Activated B cell treated with CpG ODN at 0.5 μM for 24 hours (primary cell): ENCODE data around the gene HES4. TPM values are rescaled to one million over a fixed set of nuclear protein-coding genes. Genes with fewer than 3 reads are reported as not detected.

Experiments used
- ATAC-seq: fragments of 200-7000 bp; cut with Tn5 transposase; one replicate; pipeline ENCODE4 v1.10.0; 2021; ENCODE audit warnings: low read depth, mild to moderate bottlenecking, moderate library complexity
- CTCF ChIA-PET: fragments of 350-600 bp; sonication (Branson Sonifier 250); formaldehyde crosslinking; loops from one replicate; lab custom pipeline; 2021; ENCODE audit warnings: antibody characterized with exemption; lab: Charles Lee
- POLR2A ChIA-PET: fragments of 350-600 bp; sonication (Branson Sonifier 250); formaldehyde crosslinking; loops from one replicate; lab custom pipeline; 2021; ENCODE audit warnings: antibody characterized with exemption; lab: Charles Lee
- DNase-seq: peaks from one replicate; pipeline ENCODE4 v3.0.0; 2022
- H3K27ac Mint-ChIP-seq: one replicate; pipeline ENCODE4 v1.8.0; 2020; ENCODE audit warnings: mixed read lengths
- H3K27me3 Mint-ChIP-seq: one replicate; pipeline ENCODE4 v1.8.0; 2021; ENCODE audit warnings: mixed read lengths
- H3K36me3 Mint-ChIP-seq: one replicate; pipeline ENCODE4 v1.8.0; 2021; ENCODE audit warnings: low read depth, mixed read lengths
- H3K4me1 Mint-ChIP-seq: one replicate; pipeline ENCODE4 v1.8.0; 2021; ENCODE audit warnings: mixed read lengths
- H3K4me3 Mint-ChIP-seq: one replicate; pipeline ENCODE4 v1.8.0; 2020; ENCODE audit warnings: mild to moderate bottlenecking, mixed read lengths
- H3K9me3 Mint-ChIP-seq: one replicate; pipeline ENCODE4 v1.8.0; 2020; ENCODE audit warnings: mixed read lengths
- intact Hi-C: fragments of 100-400 bp; cut with micrococcal nuclease; formaldehyde crosslinking; loops from one replicate; pipeline ENCODE4 v1.15.1; 2024
- total RNA-seq: library from RNA; stranded (reverse); gene quantifications from 2 replicates; pipeline ENCODE4 v1.2.3, GENCODE V29; 2022
- TF ChIP-seq, protein P1 (sequence below): fragments of 200-600 bp; IDR thresholded peaks from one replicate; pipeline ENCODE4 v1.8.0; 2022; ENCODE audit warnings: antibody characterized with exemption, mild to moderate bottlenecking

Gene HES4
- total RNA-seq, 1 donor from 2014 or later, result 0.67 TPM

DNA sequence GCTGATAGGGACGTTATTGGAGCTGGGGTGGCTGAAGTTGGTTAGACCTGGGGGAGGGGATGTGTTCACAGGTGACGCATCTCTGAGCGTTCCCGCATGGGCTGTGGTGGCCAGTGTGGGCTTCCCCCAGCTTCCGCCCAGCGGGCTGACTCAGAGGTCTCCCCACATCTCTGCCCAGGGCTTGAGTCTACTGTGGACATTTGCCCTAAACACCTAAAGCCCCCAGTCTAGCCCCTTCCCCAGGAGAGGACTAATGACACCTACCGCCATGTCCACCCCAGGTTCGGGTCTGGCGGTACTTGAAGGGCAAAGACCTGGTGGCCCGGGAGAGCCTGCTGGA, 22.0 kb upstream of the HES4 start:
- TF ChIP-seq, protein P1, sequence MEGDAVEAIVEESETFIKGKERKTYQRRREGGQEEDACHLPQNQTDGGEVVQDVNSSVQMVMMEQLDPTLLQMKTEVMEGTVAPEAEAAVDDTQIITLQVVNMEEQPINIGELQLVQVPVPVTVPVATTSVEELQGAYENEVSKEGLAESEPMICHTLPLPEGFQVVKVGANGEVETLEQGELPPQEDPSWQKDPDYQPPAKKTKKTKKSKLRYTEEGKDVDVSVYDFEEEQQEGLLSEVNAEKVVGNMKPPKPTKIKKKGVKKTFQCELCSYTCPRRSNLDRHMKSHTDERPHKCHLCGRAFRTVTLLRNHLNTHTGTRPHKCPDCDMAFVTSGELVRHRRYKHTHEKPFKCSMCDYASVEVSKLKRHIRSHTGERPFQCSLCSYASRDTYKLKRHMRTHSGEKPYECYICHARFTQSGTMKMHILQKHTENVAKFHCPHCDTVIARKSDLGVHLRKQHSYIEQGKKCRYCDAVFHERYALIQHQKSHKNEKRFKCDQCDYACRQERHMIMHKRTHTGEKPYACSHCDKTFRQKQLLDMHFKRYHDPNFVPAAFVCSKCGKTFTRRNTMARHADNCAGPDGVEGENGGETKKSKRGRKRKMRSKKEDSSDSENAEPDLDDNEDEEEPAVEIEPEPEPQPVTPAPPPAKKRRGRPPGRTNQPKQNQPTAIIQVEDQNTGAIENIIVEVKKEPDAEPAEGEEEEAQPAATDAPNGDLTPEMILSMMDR, result no peak
- no peak for DNase-seq
- intact Hi-C loops, result no loop called here
- ChIA-PET POLR2A (interaction anchor here (0.6 to 1.1 kb wide), 2 partner anchors 9 kb away, joined by 3 to 5 read pairs; partner anchors contain the start of gene ISG15), CTCF (no interaction called here)
- H3K4me3 Mint-ChIP-seq, result no peak overlapping the region
- H3K4me1 Mint-ChIP-seq, result peaks cover 8% of the 10 kb centered on the region
- no peaks in the 10 kb centered on the region for H3K9me3 Mint-ChIP-seq
- H3K36me3 Mint-ChIP-seq, result no peaks in the 10 kb centered on the region
- no peak for ATAC-seq
- H3K27me3 Mint-ChIP-seq, result peaks cover 8% of the 10 kb centered on the region
- H3K27ac Mint-ChIP-seq, result no peak overlapping the region

DNA sequence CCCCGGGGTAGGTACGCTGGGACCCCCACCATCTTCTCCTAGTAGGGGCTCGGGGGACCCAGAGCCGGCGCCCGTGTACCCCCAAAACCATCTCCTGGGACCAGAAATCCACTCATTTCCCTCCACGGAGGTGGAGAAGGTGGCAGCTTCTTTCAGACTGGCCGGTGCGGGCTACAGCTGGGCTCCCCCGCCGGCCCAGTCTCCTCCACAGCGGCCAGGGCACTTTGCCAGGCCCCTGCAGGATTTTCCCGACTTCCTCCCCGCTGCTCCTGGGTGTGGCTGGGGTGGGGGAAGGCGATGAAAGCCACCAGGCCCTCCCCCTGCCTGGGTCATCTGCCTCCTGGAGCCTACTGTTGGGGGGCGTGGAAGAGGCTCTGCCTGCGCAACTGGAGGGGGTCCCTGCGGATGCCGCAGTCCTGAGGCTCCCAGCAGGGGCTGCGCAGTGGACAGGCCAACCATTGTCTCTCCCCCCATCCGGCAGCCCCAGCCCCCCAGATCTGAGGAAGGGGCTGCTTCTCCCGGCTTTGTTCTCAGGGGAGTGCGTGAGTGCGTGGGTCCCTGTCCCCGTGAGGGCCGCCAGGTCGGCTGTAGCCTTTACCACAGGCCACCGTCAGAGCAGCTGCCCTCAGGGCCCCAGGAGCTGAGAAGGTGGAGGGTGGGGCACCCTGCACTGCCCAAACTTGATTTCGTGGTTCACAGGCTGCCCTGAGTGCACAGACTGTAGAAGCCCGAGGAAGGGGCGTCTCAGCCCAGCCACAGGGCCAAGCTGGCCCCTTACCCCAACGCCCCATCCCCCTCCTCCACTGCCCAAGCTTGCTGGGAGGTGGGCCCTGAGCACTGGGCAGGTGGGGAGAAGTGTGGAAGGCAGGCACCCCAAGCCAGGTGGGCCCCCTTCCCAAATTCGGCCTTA, 21.4 kb upstream of the HES4 start:
- H3K4me3 Mint-ChIP-seq, result peak overlapping the region; percentile 15
- intact Hi-C loops, result no loop called here
- POLR2A ChIA-PET, result interaction anchor here (0.6 kb wide), 1 partner anchor 8 kb away, joined by 3 read pairs; the partner anchor contains the start of gene ISG15

DNA sequence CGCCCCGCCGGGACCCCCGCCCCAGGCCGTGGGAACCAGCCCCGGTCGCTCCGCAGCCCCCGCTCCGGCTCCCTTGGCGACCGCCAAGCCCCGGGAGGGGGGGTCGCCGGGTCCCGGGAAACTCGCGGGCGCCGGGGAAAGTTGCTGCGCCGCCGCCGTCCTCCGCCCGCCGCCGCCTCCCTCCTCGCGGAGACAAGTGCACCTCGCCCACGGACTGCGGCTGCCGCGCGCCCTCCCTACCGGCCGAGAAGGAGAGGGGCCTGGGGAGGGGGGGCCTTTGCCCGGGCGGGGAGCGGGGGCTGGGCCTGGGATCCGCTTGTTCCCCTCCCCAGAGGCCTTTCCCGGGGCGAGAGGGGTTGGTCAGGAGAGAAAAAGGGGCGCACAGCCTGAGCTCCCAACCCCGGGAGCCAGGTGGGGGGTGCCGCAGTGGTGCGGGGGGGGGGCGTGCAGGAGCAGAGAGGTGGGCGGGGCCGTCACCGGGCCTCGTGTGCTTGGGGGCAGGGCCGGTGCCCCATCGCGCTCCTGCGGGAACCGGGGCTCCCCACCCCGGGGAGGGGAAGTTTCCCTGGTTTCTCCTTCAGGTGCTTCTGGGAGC, 20.6 kb upstream of the HES4 start:
- ChIA-PET CTCF (no interaction called here), POLR2A (interaction anchor here (2.0 kb wide), 1 partner anchor 43 kb away, joined by 14 read pairs; no protein-coding TSS in a partner anchor)
- Mint-ChIP-seq H3K9me3 (no peaks in the 10 kb centered on the region), H3K4me3 (no peak overlapping the region), H3K36me3 (no peaks in the 10 kb centered on the region), H3K27ac (no peak overlapping the region), H3K27me3 (peaks cover 4% of the 10 kb centered on the region), H3K4me1 (peaks cover 8% of the 10 kb centered on the region)
- ATAC-seq (no peak), DNase-seq (no peak)
- intact Hi-C loops, result loop anchor here (1.0 kb wide), 1 partner anchor 96 kb away; the partner anchor contains the start of gene C1orf159
- TF ChIP-seq, protein P1, result no peak

More for the DNA sequence above, 21.4 kb upstream of the HES4 start:
- Mint-ChIP-seq H3K36me3 (no peaks in the 10 kb centered on the region), H3K27ac (no peak overlapping the region), H3K27me3 (peaks cover 8% of the 10 kb centered on the region), H3K9me3 (no peaks in the 10 kb centered on the region), H3K4me1 (peaks cover 8% of the 10 kb centered on the region)
- ATAC-seq, result no peak
- TF ChIP-seq, protein P1, result no peak
- CTCF ChIA-PET, result no interaction called here
- DNase-seq, result no peak

DNA sequence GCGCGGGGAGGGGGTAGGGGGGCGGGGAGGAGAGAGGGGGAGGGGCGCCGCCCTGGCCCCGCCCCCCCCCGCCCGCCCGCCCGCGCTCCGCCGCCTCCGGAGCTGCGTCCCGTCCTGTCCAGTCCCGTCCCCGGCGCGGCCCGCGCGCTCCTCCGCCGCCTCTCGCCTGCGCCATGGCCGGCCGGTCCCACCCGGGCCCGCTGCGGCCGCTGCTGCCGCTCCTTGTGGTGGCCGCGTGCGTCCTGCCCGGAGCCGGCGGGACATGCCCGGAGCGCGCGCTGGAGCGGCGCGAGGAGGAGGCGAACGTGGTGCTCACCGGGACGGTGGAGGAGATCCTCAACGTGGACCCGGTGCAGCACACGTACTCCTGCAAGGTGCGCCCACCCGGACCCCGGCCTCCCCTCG, 20.1 kb upstream of the HES4 start, which contains the start of gene AGRN:
Gene AGRN, plus strand, starts transcription at position 121 of the 405 bp plus-strand sequence. Its CDS starts 53 bp downstream, at position 174.
- ATAC-seq (peak; percentile 21), DNase-seq (peak; percentile 59)
- H3K4me1 Mint-ChIP-seq, result peaks cover 8% of the 10 kb centered on the region
- H3K27ac Mint-ChIP-seq, result no peak within 1 kb of the TSS
- ChIA-PET POLR2A (interaction anchor here (1.1 to 2.0 kb wide), 3 partner anchors 13 to 44 kb away, joined by 5 to 14 read pairs (median 7); no protein-coding TSS in a partner anchor), CTCF (interaction anchor here (1.0 to 1.4 kb wide), 5 partner anchors 12 to 285 kb away, joined by 3 to 8 read pairs (median 4); no protein-coding TSS in a partner anchor)
- peaks cover 4% of the 10 kb centered on the region for H3K27me3 Mint-ChIP-seq
- intact Hi-C loops, result loop anchor here (1.0 to 2.0 kb wide), 3 partner anchors 17 to 96 kb away; partner anchors contain the start of gene C1orf159
- TF ChIP-seq, protein P1, result no peak
- no peaks in the 10 kb centered on the region for H3K9me3 Mint-ChIP-seq
- peak within 1 kb of the TSS; percentile 72 for H3K4me3 Mint-ChIP-seq
- no peaks in the 10 kb centered on the region for H3K36me3 Mint-ChIP-seq
